Central memory CD8-positive, alpha-beta T cell (primary cell): ENCODE results near the gene LRRC63.

Source experiments
- ATAC-seq: fragments of 150-1000 bp; cut with Tn5 transposase; replicated peaks from 2 replicates; pipeline ENCODE4 v1.10.0; 2022; ENCODE audit warnings: mild to moderate bottlenecking, moderate FRiP score, moderate number of reproducible peaks; ENCODE audit not compliant: poor library complexity, severe bottlenecking; ENCODE audit errors: extremely low read depth
- DNase-seq, 2 donors: peaks; one replicate each; pipeline ENCODE4 v3.0.0; 2021; ENCODE audit warnings: low spot score in 2 of 2
- H3K27ac Mint-ChIP-seq: one replicate; pipeline ENCODE4 v1.8.0; 2022; ENCODE audit warnings: low read depth, mild to moderate bottlenecking, moderate library complexity, mixed read lengths
- H3K27me3 Mint-ChIP-seq: one replicate; pipeline ENCODE4 v1.8.0; 2022; ENCODE audit warnings: mixed read lengths
- H3K36me3 Mint-ChIP-seq: one replicate; pipeline ENCODE4 v1.8.0; 2022; ENCODE audit warnings: mild to moderate bottlenecking, moderate library complexity, mixed read lengths; ENCODE audit not compliant: insufficient read depth
- H3K4me1 Mint-ChIP-seq: one replicate; pipeline ENCODE4 v1.8.0; 2022; ENCODE audit warnings: mixed read lengths
- H3K4me3 Mint-ChIP-seq: one replicate; pipeline ENCODE4 v1.8.0; 2022; ENCODE audit warnings: mild to moderate bottlenecking, moderate library complexity, mixed read lengths
- H3K9me3 Mint-ChIP-seq: one replicate; pipeline ENCODE4 v1.8.0; 2022; ENCODE audit warnings: mixed read lengths

The LRRC63 gene

GRCh38 chr13:46321494-46322225 lies 109.9 kb downstream of the LRRC63 start:
- Mint-ChIP-seq H3K4me3 (peak overlapping the region; percentile 77), H3K27ac (peak overlapping the region; percentile 91), H3K27me3 (peaks cover 12% of the 10 kb centered on the region), H3K36me3 (peaks cover 2% of the 10 kb centered on the region), H3K4me1 (peaks cover 25% of the 10 kb centered on the region), H3K9me3 (no peaks in the 10 kb centered on the region)
- ATAC-seq, result peak; percentile 79
- DNase-seq, result peak; percentile 63 to 67

GRCh38 chr13:46324976-46325375 lies 113.2 kb downstream of the LRRC63 start:
- no peaks in the 10 kb centered on the region for H3K9me3 Mint-ChIP-seq
- H3K4me3 Mint-ChIP-seq, result no peak overlapping the region
- H3K36me3 Mint-ChIP-seq, result peaks cover 3% of the 10 kb centered on the region
- no peak overlapping the region for H3K27ac Mint-ChIP-seq
- DNase-seq, result no peak
- no peak for ATAC-seq
- peaks cover 24% of the 10 kb centered on the region for H3K27me3 Mint-ChIP-seq
- H3K4me1 Mint-ChIP-seq, result peaks cover 18% of the 10 kb centered on the region
